Stimulated activated effector memory CD8-positive, alpha-beta T cell treated with anti-CD3 and anti-CD28 coated beads, Interleukin-12 subunit alpha, Interleukin-12 subunit beta, amount 100 ng/mL, for 72 hours (primary cell): ENCODE measurements around the gene CXCR5.

ENCODE experiments used
- ATAC-seq: fragments of 150-1000 bp; cut with Tn5 transposase; 2 replicates; pipeline ENCODE4 v1.10.0; 2021
- DNase-seq, 2 donors: peaks; one replicate each; pipeline ENCODE4 v3.0.0; 2021 to 2022; ENCODE audit warnings: low spot score in 2 of 2
- H3K27ac Mint-ChIP-seq: one replicate; pipeline ENCODE4 v1.8.0; 2022; ENCODE audit warnings: mild to moderate bottlenecking, mixed read lengths
- H3K36me3 Mint-ChIP-seq: one replicate; pipeline ENCODE4 v1.8.0; 2022; ENCODE audit warnings: mild to moderate bottlenecking, mixed read lengths
- H3K4me1 Mint-ChIP-seq: one replicate; pipeline ENCODE4 v1.8.0; 2022; ENCODE audit warnings: mixed read lengths
- H3K4me3 Mint-ChIP-seq: one replicate; pipeline ENCODE4 v1.8.0; 2022; ENCODE audit warnings: mild to moderate bottlenecking, mixed read lengths
- H3K9me3 Mint-ChIP-seq: one replicate; pipeline ENCODE4 v1.8.0; 2022; ENCODE audit warnings: mixed read lengths

CXCR5 gene

GRCh38 chr11:118911880-118912741 lies 28.4 kb downstream of the CXCR5 start:
- no peaks in the 10 kb centered on the region for H3K9me3 Mint-ChIP-seq
- peaks cover 36% of the 10 kb centered on the region for H3K36me3 Mint-ChIP-seq
- DNase-seq: peak in 1 of 2 donors; percentile 88
- peak; percentile 72 for ATAC-seq
- H3K4me1 Mint-ChIP-seq: peaks cover 81% of the 10 kb centered on the region
- H3K4me3 Mint-ChIP-seq: peak overlapping the region; percentile 90
- peak overlapping the region; percentile 94 for H3K27ac Mint-ChIP-seq

DNA sequence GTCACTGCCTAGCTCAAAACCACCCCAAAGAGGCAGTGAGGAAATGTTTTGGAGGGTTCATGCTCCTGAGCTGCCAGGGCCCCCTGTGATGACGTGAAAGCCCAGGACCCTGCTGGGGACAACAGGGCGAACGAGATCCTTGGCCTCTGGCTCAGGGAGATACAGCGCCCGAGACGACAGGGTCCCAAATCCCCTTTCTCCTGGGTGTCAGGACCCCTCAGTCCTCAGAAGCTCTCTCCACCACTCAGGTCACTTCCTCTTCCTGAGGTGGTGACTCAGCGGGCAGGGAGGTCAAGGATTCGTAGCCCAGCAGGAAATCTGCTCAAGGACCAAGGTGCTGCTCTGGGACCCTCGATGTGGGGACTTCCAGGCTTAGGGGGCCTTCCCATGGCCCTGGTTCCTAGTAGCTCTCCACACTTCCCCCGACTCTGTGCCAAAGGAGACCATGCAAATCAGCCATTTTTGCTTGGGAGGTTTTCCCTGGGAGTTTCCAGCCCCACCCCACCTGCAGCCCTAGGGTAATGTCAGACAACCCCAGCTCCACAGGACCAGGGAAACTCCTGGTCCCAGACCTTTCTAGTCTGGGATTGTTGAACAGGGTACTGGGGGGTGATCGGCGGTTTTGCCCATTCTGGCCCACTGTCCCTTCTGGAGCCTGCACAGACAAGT lies 29.2 kb downstream of the CXCR5 start:
- Mint-ChIP-seq H3K4me1 (peaks cover 81% of the 10 kb centered on the region), H3K9me3 (no peaks in the 10 kb centered on the region), H3K4me3 (peak overlapping the region; percentile 90), H3K36me3 (peaks cover 31% of the 10 kb centered on the region), H3K27ac (peak overlapping the region; percentile 94)
- ATAC-seq: no peak
- DNase-seq: no peak

DNA sequence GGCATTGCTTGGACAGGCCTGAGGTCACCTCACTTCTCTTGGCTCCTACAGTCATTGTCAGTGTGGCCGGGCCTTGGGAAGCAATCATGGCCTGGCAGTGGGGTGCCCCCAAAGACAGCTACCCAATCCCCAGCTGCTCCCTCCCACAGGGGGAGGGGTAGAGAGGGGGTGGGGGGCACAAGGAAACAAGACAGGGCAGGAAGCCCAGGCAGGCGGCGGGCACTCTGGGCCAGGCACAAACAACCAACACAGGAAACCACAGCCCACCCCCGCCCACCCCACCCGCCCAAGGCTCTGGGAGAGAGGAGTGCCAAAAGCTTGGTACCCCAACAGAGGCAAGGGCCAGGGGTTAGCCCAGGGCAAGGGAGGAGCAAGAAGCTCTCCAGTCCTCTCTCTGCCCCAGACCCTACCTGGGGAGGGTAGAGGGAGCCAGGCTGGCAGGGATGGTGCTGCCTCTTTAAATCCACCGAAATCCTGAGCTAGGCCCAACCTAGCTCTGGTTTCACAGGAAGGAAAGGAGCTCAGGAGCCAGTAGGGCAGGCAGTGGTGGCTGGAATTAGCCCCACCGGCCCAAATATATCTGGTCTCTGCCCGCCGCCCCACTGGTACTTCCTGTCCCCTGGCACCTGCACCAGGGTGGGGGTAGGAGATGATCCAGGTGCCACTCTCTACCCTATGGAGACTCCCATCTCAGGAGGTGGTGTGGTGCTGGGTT lies 29.9 kb downstream of the CXCR5 start:
- Mint-ChIP-seq H3K9me3 (no peaks in the 10 kb centered on the region), H3K36me3 (peaks cover 27% of the 10 kb centered on the region), H3K4me1 (peaks cover 81% of the 10 kb centered on the region), H3K27ac (peak overlapping the region; percentile 94), H3K4me3 (peak overlapping the region; percentile 90)
- DNase-seq (no peak), ATAC-seq (peak; percentile 0)

DNA sequence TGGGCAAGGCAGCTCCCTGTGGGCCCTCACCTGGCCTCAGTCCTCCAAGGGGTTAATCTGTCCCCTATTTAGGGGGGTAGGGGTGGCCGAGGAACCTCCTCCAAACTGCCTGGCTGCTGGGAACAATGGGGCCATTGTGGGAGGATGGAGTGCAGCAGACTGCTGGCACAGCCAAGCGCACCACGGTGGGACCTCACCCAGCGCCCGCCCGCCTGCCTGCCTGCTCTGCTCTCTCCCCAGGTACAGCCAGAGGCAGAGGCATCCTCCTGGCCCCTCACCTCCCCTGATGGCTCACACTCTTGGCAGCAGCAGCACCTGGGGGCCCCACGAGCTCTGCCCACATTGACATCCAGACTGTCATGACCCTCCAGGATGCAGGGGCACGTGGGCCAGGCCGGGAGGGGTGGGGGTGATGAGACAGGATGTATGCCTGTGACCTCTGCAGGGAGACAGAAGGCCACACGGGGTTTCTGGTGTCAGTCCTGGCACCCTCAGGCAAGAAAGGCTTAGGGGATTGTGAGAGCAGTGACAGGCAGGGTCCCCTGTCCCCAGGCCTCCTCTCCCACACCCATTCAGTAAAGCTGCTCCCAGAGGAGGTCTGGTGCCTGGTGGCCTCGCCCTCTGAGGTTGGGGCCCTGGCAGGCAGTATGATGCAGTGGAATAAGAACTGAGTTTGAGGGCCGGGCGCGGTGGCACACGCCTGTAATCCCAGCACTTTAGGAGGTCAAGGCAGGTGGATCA lies 30.7 kb downstream of the CXCR5 start:
- Mint-ChIP-seq H3K36me3 (peaks cover 21% of the 10 kb centered on the region), H3K4me3 (peak overlapping the region; percentile 90), H3K4me1 (peaks cover 82% of the 10 kb centered on the region), H3K27ac (peak overlapping the region; percentile 94), H3K9me3 (no peaks in the 10 kb centered on the region)
- peak in 1 of 2 donors; percentile 80 for DNase-seq
- peak; percentile 54 for ATAC-seq

- H3K9me3 Mint-ChIP-seq: no peaks in the 10 kb centered on the region
- H3K4me3 Mint-ChIP-seq: peak overlapping the region; percentile 90
- peak overlapping the region; percentile 94 for H3K27ac Mint-ChIP-seq
- DNase-seq (no peak), ATAC-seq (no peak)
- peaks cover 21% of the 10 kb centered on the region for H3K36me3 Mint-ChIP-seq
- peaks cover 89% of the 10 kb centered on the region for H3K4me1 Mint-ChIP-seq
Observed at GRCh38 chr11:118914987-118915386, 31.3 kb downstream of the CXCR5 start.

DNA sequence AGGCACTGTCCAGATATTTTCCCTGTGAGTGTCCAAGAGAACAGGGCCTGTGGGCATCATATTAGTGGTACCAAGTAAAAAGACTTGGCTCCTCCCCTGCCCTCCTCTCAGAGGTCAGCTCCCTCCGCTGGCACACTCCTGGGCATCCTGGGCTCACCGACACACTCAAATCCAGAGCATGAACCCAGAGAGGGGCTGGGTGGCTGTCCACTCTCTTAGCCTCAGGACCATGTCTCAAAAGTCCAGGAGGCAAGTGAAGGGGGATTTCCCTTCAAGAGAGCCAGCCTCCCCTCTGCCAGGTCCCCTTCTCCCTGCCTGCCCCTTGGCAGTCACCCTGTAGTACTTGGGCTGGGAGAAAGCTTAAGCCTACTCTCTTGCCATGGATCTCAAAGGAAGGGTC lies 31.7 kb downstream of the CXCR5 start:
- no peak for DNase-seq
- Mint-ChIP-seq H3K36me3 (peaks cover 21% of the 10 kb centered on the region), H3K4me3 (peak overlapping the region; percentile 90)

DNA sequence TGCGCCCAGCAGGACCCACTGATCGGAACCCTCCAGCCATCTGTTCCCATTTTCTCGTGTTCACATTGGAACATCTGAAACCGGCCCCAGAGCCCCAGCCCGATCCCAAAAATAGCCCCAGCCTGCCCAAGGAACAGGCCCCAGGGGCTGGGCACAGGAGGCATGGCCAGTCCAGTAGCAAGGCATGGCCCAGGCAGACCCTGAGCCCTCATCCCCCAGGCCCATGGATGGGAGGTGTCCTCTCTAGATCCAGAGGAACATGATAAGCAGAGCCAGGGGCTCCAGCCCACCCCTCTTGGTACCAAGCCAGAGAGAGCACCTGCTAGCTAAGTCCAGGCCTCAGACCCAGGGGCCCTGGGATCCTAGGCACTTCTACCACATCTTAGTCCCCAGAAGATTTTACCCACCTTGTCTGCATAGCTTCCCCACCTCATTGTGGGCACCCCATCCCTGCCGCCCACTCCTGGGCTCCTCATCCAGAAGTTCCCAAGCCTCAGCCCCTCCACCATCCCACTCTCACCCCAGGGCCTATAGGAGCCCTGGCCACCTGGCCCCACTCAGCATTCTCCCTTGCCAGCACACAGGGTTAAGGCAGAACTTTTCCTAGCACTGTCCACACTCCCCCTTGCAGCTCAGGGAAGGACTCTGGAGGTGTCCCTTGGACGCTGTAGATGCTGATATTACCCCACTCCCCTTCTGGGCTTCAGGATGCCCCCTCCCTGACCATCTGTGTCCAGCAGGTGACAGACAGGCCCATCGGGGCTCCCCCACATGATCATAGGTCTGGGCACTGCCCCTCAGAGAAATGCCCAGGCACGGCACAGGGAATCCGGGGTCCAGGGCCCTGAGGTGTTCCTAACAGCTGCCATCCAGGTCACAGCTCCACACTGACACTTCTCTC lies 32.5 kb downstream of the CXCR5 start:
- H3K9me3 Mint-ChIP-seq: no peaks in the 10 kb centered on the region
- ATAC-seq (no peak), DNase-seq (no peak)
- H3K27ac Mint-ChIP-seq: peak overlapping the region; percentile 94
- peaks cover 21% of the 10 kb centered on the region for H3K36me3 Mint-ChIP-seq
- H3K4me1 Mint-ChIP-seq: peaks cover 100% of the 10 kb centered on the region
- H3K4me3 Mint-ChIP-seq: peak overlapping the region; percentile 90

More for the DNA sequence above, 31.7 kb downstream of the CXCR5 start:
- ATAC-seq: no peak
- Mint-ChIP-seq H3K27ac (peak overlapping the region; percentile 94), H3K4me1 (peaks cover 93% of the 10 kb centered on the region), H3K9me3 (no peaks in the 10 kb centered on the region)

GRCh38 chr11:118916842-118917388 lies 33.2 kb downstream of the CXCR5 start:
- H3K27ac Mint-ChIP-seq: peak overlapping the region; percentile 94
- DNase-seq: no peak
- H3K9me3 Mint-ChIP-seq: no peaks in the 10 kb centered on the region
- peak overlapping the region; percentile 90 for H3K4me3 Mint-ChIP-seq
- peaks cover 18% of the 10 kb centered on the region for H3K36me3 Mint-ChIP-seq
- no peak for ATAC-seq
- H3K4me1 Mint-ChIP-seq: peaks cover 100% of the 10 kb centered on the region

GRCh38 chr11:118917481-118918127 lies 33.9 kb downstream of the CXCR5 start:
- Mint-ChIP-seq H3K4me3 (peak overlapping the region; percentile 90), H3K9me3 (no peaks in the 10 kb centered on the region), H3K4me1 (peaks cover 93% of the 10 kb centered on the region), H3K27ac (peak overlapping the region; percentile 94), H3K36me3 (peaks cover 14% of the 10 kb centered on the region)
- DNase-seq (peak in 1 of 2 donors; percentile 69), ATAC-seq (peak; percentile 58)

GRCh38 chr11:118918128-118918685 lies 34.5 kb downstream of the CXCR5 start:
- peaks cover 14% of the 10 kb centered on the region for H3K36me3 Mint-ChIP-seq
- no peaks in the 10 kb centered on the region for H3K9me3 Mint-ChIP-seq
- peak overlapping the region; percentile 90 for H3K4me3 Mint-ChIP-seq
- peaks cover 93% of the 10 kb centered on the region for H3K4me1 Mint-ChIP-seq
- DNase-seq (peak in 1 of 2 donors; percentile 63), ATAC-seq (peak; percentile 27)
- peak overlapping the region; percentile 94 for H3K27ac Mint-ChIP-seq

- peaks cover 14% of the 10 kb centered on the region for H3K36me3 Mint-ChIP-seq
- no peaks in the 10 kb centered on the region for H3K9me3 Mint-ChIP-seq
- peak overlapping the region; percentile 94 for H3K27ac Mint-ChIP-seq
- DNase-seq: no peak
- H3K4me3 Mint-ChIP-seq: peak overlapping the region; percentile 90
- H3K4me1 Mint-ChIP-seq: peaks cover 93% of the 10 kb centered on the region
- no peak for ATAC-seq
Observed at GRCh38 chr11:118918686-118919280, 35.1 kb downstream of the CXCR5 start.

- no peaks in the 10 kb centered on the region for H3K9me3 Mint-ChIP-seq
- H3K27ac Mint-ChIP-seq: peak overlapping the region; percentile 94
- peaks cover 81% of the 10 kb centered on the region for H3K4me1 Mint-ChIP-seq
- no peak for DNase-seq
- peaks cover 15% of the 10 kb centered on the region for H3K36me3 Mint-ChIP-seq
- peak overlapping the region; percentile 90 for H3K4me3 Mint-ChIP-seq
- ATAC-seq: no peak
Observed at GRCh38 chr11:118921121-118921928, 37.6 kb downstream of the CXCR5 start.
